DOHH2 (cell line): Measurements from ENCODE around the gene INSRR.

Experiments
- H3F3A ChIP-seq: fragments of 200-600 bp; sonication (generic), shearing (Covaris generic); 2 replicates; pipeline ENCODE4 v1.6.0; 2016; ENCODE audit warnings: antibody characterized with exemption, mild to moderate bottlenecking; ENCODE audit not compliant: control insufficient read depth, insufficient read depth
- H3K27ac ChIP-seq: fragments of 200-600 bp; sonication (generic); 2 replicates; pipeline ENCODE4 v1.5.1; 2014; ENCODE audit warnings: low read depth, mild to moderate bottlenecking, low read length, moderate library complexity
- H3K27me3 ChIP-seq: fragments of 200-600 bp; sonication (generic); 2 replicates; pipeline ENCODE4 v1.6.1; 2014; ENCODE audit warnings: mild to moderate bottlenecking, low read length, mixed read lengths; ENCODE audit not compliant: control insufficient read depth
- H3K36me3 ChIP-seq: fragments of 200-600 bp; sonication (generic); 2 replicates; pipeline ENCODE4 v1.6.1; 2014; ENCODE audit warnings: mild to moderate bottlenecking, low read length, moderate library complexity, mixed read lengths; ENCODE audit not compliant: control insufficient read depth
- H3K4me1 ChIP-seq: fragments of 200-600 bp; sonication (generic); 2 replicates; pipeline ENCODE4 v1.6.1; 2014; ENCODE audit warnings: mild to moderate bottlenecking, low read length, mixed read lengths; ENCODE audit not compliant: control insufficient read depth
- H3K4me2 ChIP-seq: fragments of 200-600 bp; sonication (generic); 2 replicates; pipeline ENCODE4 v1.6.0; 2014; ENCODE audit warnings: mild to moderate bottlenecking, low read length, moderate library complexity
- H3K4me3 ChIP-seq: fragments of 200-600 bp; sonication (generic); 2 replicates; pipeline ENCODE4 v1.5.1; 2014; ENCODE audit warnings: mild to moderate bottlenecking, low read length, mixed read lengths
- H3K79me2 ChIP-seq: fragments of 200-600 bp; sonication (generic); 2 replicates; pipeline ENCODE4 v1.6.1; 2014; ENCODE audit warnings: mild to moderate bottlenecking, low read length, mixed read lengths; ENCODE audit not compliant: control insufficient read depth
- H3K9me2 ChIP-seq: fragments of 200-600 bp; sonication (generic); replicated peaks from 2 replicates; pipeline ENCODE4 v1.6.1; 2014; ENCODE audit warnings: mild to moderate bottlenecking, low read length, mixed read lengths; ENCODE audit not compliant: control insufficient read depth
- H3K9me3 ChIP-seq: fragments of 200-600 bp; sonication (generic); 2 replicates; pipeline ENCODE4 v1.6.1; 2014; ENCODE audit warnings: antibody characterized with exemption, low read length, mixed read lengths; ENCODE audit not compliant: control insufficient read depth, insufficient read depth
- H4K20me1 ChIP-seq: fragments of 200-600 bp; sonication (generic); 2 replicates; pipeline ENCODE4 v1.6.0; 2014; ENCODE audit warnings: low read depth, mild to moderate bottlenecking, antibody characterized with exemption, low read length, moderate library complexity; ENCODE audit not compliant: control insufficient read depth, insufficient read depth
- CTCF ChIP-seq: fragments of 200-600 bp; sonication (generic); IDR thresholded peaks from one replicate; pipeline ENCODE4 v1.5.1; 2014; ENCODE audit warnings: antibody characterized with exemption, mild to moderate bottlenecking, low read depth, low read length; ENCODE audit not compliant: poor library complexity, severe bottlenecking
- EZH2phosphoT487 ChIP-seq: fragments of 200-600 bp; sonication (generic); IDR thresholded peaks from 2 replicates; pipeline ENCODE4 v1.6.1; 2017; ENCODE audit warnings: borderline replicate concordance, mild to moderate bottlenecking, antibody characterized with exemption, low read length, moderate library complexity, mixed read lengths

The INSRR gene

GRCh38 chr1:156900896-156901589, 42.1 kb upstream of the INSRR start:
- H3K27me3 ChIP-seq, result peaks cover 29% of the 10 kb centered on the region
- no peaks in the 10 kb centered on the region for H3F3A ChIP-seq
- H3K79me2 ChIP-seq, result no peaks in the 10 kb centered on the region
- no peaks in the 10 kb centered on the region for H3K9me2 ChIP-seq
- H3K36me3 ChIP-seq, result no peaks in the 10 kb centered on the region
- no peak overlapping the region for H3K4me3 ChIP-seq
- H4K20me1 ChIP-seq, result 0 out of 2 replicates have a peak, but pooled peaks cover 3% of the 10 kb centered on the region
- H3K4me1 ChIP-seq, result no peaks in the 10 kb centered on the region
- H3K27ac ChIP-seq, result no peak overlapping the region
- TF ChIP-seq EZH2phosphoT487 (no peak), CTCF (no peak)
- no peak overlapping the region for H3K4me2 ChIP-seq
- H3K9me3 ChIP-seq, result no peaks in the 10 kb centered on the region

GRCh38 chr1:156899956-156900718, 41.2 kb upstream of the INSRR start:
- H3K4me3 ChIP-seq, result no peak overlapping the region
- H3K4me1 ChIP-seq, result no peaks in the 10 kb centered on the region
- peaks cover 29% of the 10 kb centered on the region for H3K27me3 ChIP-seq
- H3K9me3 ChIP-seq, result no peaks in the 10 kb centered on the region
- H3K4me2 ChIP-seq, result no peak overlapping the region
- no peaks in the 10 kb centered on the region for H3K79me2 ChIP-seq
- H3F3A ChIP-seq, result no peaks in the 10 kb centered on the region
- TF ChIP-seq CTCF (no peak), EZH2phosphoT487 (no peak)
- H4K20me1 ChIP-seq, result 0 out of 2 replicates have a peak, but pooled peaks cover 3% of the 10 kb centered on the region
- no peak overlapping the region for H3K27ac ChIP-seq
- no peaks in the 10 kb centered on the region for H3K9me2 ChIP-seq
- H3K36me3 ChIP-seq, result no peaks in the 10 kb centered on the region

GRCh38 chr1:156898971-156899664, 40.2 kb upstream of the INSRR start:
- no peaks in the 10 kb centered on the region for H3K4me1 ChIP-seq
- no peaks in the 10 kb centered on the region for H3K9me3 ChIP-seq
- no peaks in the 10 kb centered on the region for H3K9me2 ChIP-seq
- H3K36me3 ChIP-seq, result no peaks in the 10 kb centered on the region
- H3K4me2 ChIP-seq, result no peak overlapping the region
- peaks cover 34% of the 10 kb centered on the region for H3K27me3 ChIP-seq
- H3K4me3 ChIP-seq, result no peak overlapping the region
- H3F3A ChIP-seq, result no peaks in the 10 kb centered on the region
- no peak for TF ChIP-seq EZH2phosphoT487
- TF ChIP-seq CTCF, result no peak
- H3K79me2 ChIP-seq, result no peaks in the 10 kb centered on the region
- 0 out of 2 replicates have a peak, but pooled peaks cover 3% of the 10 kb centered on the region for H4K20me1 ChIP-seq
- H3K27ac ChIP-seq, result no peak overlapping the region
